Liver (tissue), 9 donors: ENCODE data around the gene INPP4B. TPM values are rescaled to one million over a fixed set of nuclear protein-coding genes. Genes with fewer than 3 reads are reported as not detected.

Experiments used
- DNase-seq: peaks from one replicate; pipeline ENCODE4 v3.0.0-alpha.2; 2017; ENCODE audit warnings: low spot score
- H3K27ac ChIP-seq, 2 donors: one replicate each; pipeline ENCODE4 v1.7.0; 2013; ENCODE audit warnings: inconsistent platforms in 2 of 2, low read length in 2 of 2, control low read depth in 1 of 2, low read depth in 1 of 2, mild to moderate bottlenecking in 1 of 2
- H3K27me3 ChIP-seq, 4 donors: one replicate each; pipeline versions ENCODE4 v1.6.1 to v1.7.0; 2013; ENCODE audit warnings: low read length in 3 of 4, inconsistent platforms in 1 of 4, mild to moderate bottlenecking in 1 of 4, moderate library complexity in 1 of 4; ENCODE audit not compliant: control insufficient read depth in 4 of 4, insufficient read depth in 4 of 4
- H3K36me3 ChIP-seq, 4 donors: one replicate each; pipeline versions ENCODE4 v1.6.1 to v1.7.0; 2013; ENCODE audit warnings: low read length in 3 of 4, mild to moderate bottlenecking in 3 of 4, low read depth in 1 of 4, moderate library complexity in 1 of 4; ENCODE audit not compliant: control insufficient read depth in 4 of 4, insufficient read depth in 3 of 4
- H3K4me1 ChIP-seq, 4 donors: one replicate each; pipeline versions ENCODE4 v1.6.1 to v1.7.0; 2013; ENCODE audit warnings: low read length in 3 of 4, mild to moderate bottlenecking in 3 of 4, moderate library complexity in 1 of 4; ENCODE audit not compliant: control insufficient read depth in 4 of 4, insufficient read depth in 4 of 4
- H3K4me3 ChIP-seq, 3 donors: one replicate each; pipeline versions ENCODE4 v1.6.1 to v1.7.0; 2013; ENCODE audit warnings: low read length in 3 of 3, control low read depth in 1 of 3, low read depth in 1 of 3, mild to moderate bottlenecking in 1 of 3
- H3K9ac ChIP-seq, 2 donors: one replicate each; pipeline ENCODE4 v1.7.0; 2013; ENCODE audit warnings: low read length in 2 of 2, mild to moderate bottlenecking in 2 of 2, moderate library complexity in 2 of 2, control low read depth in 1 of 2, low read depth in 1 of 2
- H3K9me3 ChIP-seq, 4 donors: one replicate each; pipeline versions ENCODE4 v1.6.1 to v1.7.0; 2013; ENCODE audit warnings: low read length in 3 of 4; ENCODE audit not compliant: control insufficient read depth in 4 of 4
- CTCF ChIP-seq: fragments of 150-350 bp; IDR thresholded peaks from 2 replicates; pipeline ENCODE4 v1.5.1; 2017; ENCODE audit warnings: improper control_type of control experiment, low read depth, low read length; ENCODE audit not compliant: missing input control
- EGR1 ChIP-seq, 2 donors: IDR thresholded peaks; 2 replicates each; pipeline ENCODE4 v1.6.1; 2016 to 2018; ENCODE audit warnings: antibody characterized with exemption in 2 of 2, low read depth in 2 of 2
- FOXA1 ChIP-seq: IDR thresholded peaks from 2 replicates; pipeline ENCODE4 v1.6.1; 2016; ENCODE audit warnings: antibody characterized with exemption
- FOXA2 ChIP-seq: IDR thresholded peaks from 2 replicates; pipeline ENCODE4 v1.6.1; 2016; ENCODE audit warnings: antibody characterized with exemption
- GABPA ChIP-seq, 2 donors: IDR thresholded peaks in 1 of 2; conservative IDR thresholded peaks in 1 of 2; 2 replicates each; pipeline ENCODE4 v1.6.1; 2016; ENCODE audit warnings: antibody characterized with exemption in 2 of 2, mild to moderate bottlenecking in 1 of 2, moderate library complexity in 1 of 2
- HNF4A ChIP-seq, 2 donors: conservative IDR thresholded peaks; 2 replicates each; pipeline ENCODE4 v1.6.1; 2016; ENCODE audit warnings: antibody characterized with exemption in 2 of 2, mild to moderate bottlenecking in 2 of 2
- HNF4G ChIP-seq: IDR thresholded peaks from 2 replicates; pipeline ENCODE4 v1.6.1; 2016; ENCODE audit warnings: antibody characterized with exemption
- JUND ChIP-seq, 2 donors: IDR thresholded peaks; 2 replicates each; pipeline ENCODE4 v1.6.1; 2016; ENCODE audit warnings: antibody characterized with exemption in 2 of 2
- MAX ChIP-seq: IDR thresholded peaks from 2 replicates; pipeline ENCODE4 v1.6.1; 2016; ENCODE audit warnings: antibody characterized with exemption
- NR2F2 ChIP-seq: IDR thresholded peaks from 2 replicates; pipeline ENCODE4 v1.6.1; 2016; ENCODE audit warnings: antibody characterized with exemption
- RAD21 ChIP-seq, 2 donors: IDR thresholded peaks; 2 replicates each; pipeline ENCODE4 v1.6.1; 2016; ENCODE audit warnings: antibody characterized with exemption in 2 of 2, mild to moderate bottlenecking in 2 of 2
- REST ChIP-seq: IDR thresholded peaks from 2 replicates; pipeline ENCODE4 v1.6.1; 2016; ENCODE audit warnings: antibody characterized with exemption, mild to moderate bottlenecking
- RXRA ChIP-seq, 2 donors: IDR thresholded peaks; 2 replicates each; pipeline ENCODE4 v1.6.1; 2017 to 2018; ENCODE audit warnings: antibody characterized with exemption in 2 of 2, mild to moderate bottlenecking in 1 of 2
- SP1 ChIP-seq: IDR thresholded peaks from 2 replicates; pipeline ENCODE4 v1.6.1; 2018; ENCODE audit warnings: antibody characterized with exemption, mild to moderate bottlenecking
- TAF1 ChIP-seq: conservative IDR thresholded peaks from 2 replicates; pipeline ENCODE4 v1.6.1; 2016; ENCODE audit warnings: antibody characterized with exemption, mild to moderate bottlenecking
- YY1 ChIP-seq: IDR thresholded peaks from 2 replicates; pipeline ENCODE4 v1.6.1; 2016; ENCODE audit warnings: antibody characterized with exemption, mild to moderate bottlenecking
- ZBTB33 ChIP-seq: IDR thresholded peaks from 2 replicates; pipeline ENCODE4 v1.6.1; 2016; ENCODE audit warnings: antibody characterized with exemption
- polyA plus RNA-seq, 2 donors: library from polyadenylated mRNA; stranded (reverse) in 1 of 2; unstranded in 1 of 2; fragments of 200-250 nt in 1 of 2; fragments of >200 nt in 1 of 2; fragmentation: Nextera tagmentation in 1 of 2; extraction: Ambion mirVana in 1 of 2; gene quantifications; one replicate each; pipeline versions ENCODE4 v1.2.1 to v1.2.3, GENCODE V29; 2013 to 2015
- total RNA-seq, 2 donors: library from RNA; depleted of rRNA; stranded (reverse); fragments of >200 nt; gene quantifications; one replicate each; pipeline ENCODE4 v1.2.3, GENCODE V29; 2014
- TF ChIP-seq, protein P1 (sequence below): IDR thresholded peaks from 2 replicates; pipeline ENCODE4 v1.6.1; 2016; ENCODE audit warnings: antibody characterized with exemption
- donor health status: healthy.
- donor health status: healthy.
- donor health status: healthy.
- donor health status: healthy.
- donor health status: healthy.

Gene INPP4B
- total and polyA plus RNA-seq, 4 donors, result 0.43 to 2.8 (median 1.6) TPM

DNA sequence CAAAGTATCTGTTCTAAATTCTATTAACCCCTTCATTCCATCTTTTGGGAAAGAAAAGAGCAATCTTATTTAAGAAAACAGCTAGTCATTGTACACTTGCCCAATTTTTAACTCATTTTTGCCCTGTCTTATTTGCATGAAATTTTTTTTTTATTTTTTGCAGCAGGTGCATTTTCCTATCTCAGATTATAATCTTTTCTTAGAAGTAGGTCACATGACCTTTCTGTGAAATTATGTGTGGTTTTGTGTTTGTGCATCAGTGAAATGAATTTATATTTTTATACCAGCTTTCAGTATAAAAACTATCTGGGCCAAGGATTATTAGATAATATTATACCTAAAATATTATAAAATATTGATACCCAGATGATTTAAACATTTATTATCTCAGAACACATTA, 145.6 kb downstream of the INPP4B start:
- Histone ChIP-seq H3K27me3 (no peaks in the 10 kb centered on the region), H3K36me3 (no peaks in the 10 kb centered on the region), H3K27ac (no peak overlapping the region), H3K9me3 (peaks cover 0 to 3% (median 0%) of the 10 kb centered on the region in 4 donors), H3K4me1 (no peaks in the 10 kb centered on the region), H3K9ac (no peak overlapping the region), H3K4me3 (no peak overlapping the region)
- TF ChIP-seq HNF4A (conservative IDR thresholded peaks at IDR 0.05), result no peak
- no peak for TF ChIP-seq REST
- no peak for TF ChIP-seq RAD21 (IDR thresholded peaks at IDR 0.05)
- TF ChIP-seq FOXA2, result no peak
- TF ChIP-seq FOXA1, result no peak
- TF ChIP-seq JUND (IDR thresholded peaks at IDR 0.05), result no peak
- TF ChIP-seq EGR1 (IDR thresholded peaks at IDR 0.05; ENCODE audit: low read depth in 2 of 2), result no peak
- TF ChIP-seq, protein P1, sequence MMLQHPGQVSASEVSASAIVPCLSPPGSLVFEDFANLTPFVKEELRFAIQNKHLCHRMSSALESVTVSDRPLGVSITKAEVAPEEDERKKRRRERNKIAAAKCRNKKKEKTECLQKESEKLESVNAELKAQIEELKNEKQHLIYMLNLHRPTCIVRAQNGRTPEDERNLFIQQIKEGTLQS, result no peak
- TF ChIP-seq SP1, result no peak
- no peak for TF ChIP-seq YY1
- TF ChIP-seq GABPA (IDR thresholded peaks at IDR 0.05 in 1 of 2, conservative IDR thresholded peaks at IDR 0.05 in 1 of 2), result no peak
- TF ChIP-seq TAF1, result no peak
- no peak for TF ChIP-seq ZBTB33
- TF ChIP-seq CTCF, result no peak
- no peak for TF ChIP-seq NR2F2
- TF ChIP-seq MAX, result no peak
- TF ChIP-seq HNF4G, result no peak
- no peak for TF ChIP-seq RXRA (IDR thresholded peaks at IDR 0.05)
- no peak for DNase-seq
